ENCODE measurements around the gene FLAD1. TPM values are rescaled to one million over a fixed set of nuclear protein-coding genes. Genes with fewer than 3 reads are reported as not detected.
A peak's percentile ranks its signal among the peaks of the same experiment; 100 is the strongest.

The FLAD1 gene
- total and polyA plus RNA-seq, 12 donors, result 21.6 to 65.5 (median 30.8) TPM

GRCh38 chr1:154938604-154939399, 44.3 kb upstream of the FLAD1 start:
- H3K4me1 ChIP-seq (replicated peaks in 1 of 2), result peaks cover 36 to 64% of the 10 kb centered on the region in 2 donors
- peak in 1 of 6 experiments; percentile 10 for TF ChIP-seq CTCF (IDR thresholded peaks at IDR 0.05)
- TF ChIP-seq POLR2A (IDR thresholded peaks at IDR 0.05), result no peak
- WGBS, 4 donors, result 70 to 79% (median 75%) methylated on average over 7 of the region's 7 CpGs
- no peaks in the 10 kb centered on the region for H3K9me3 ChIP-seq (replicated peaks in 1 of 3)
- intact Hi-C loops (cut with DNase I), result no loop called here
- H3K4me3 ChIP-seq, result no peak overlapping the region
- no peaks in the 10 kb centered on the region for H3K27me3 ChIP-seq
- H3K36me3 ChIP-seq (replicated peaks in 1 of 2), result no peaks in the 10 kb centered on the region
- peak in 3 of 7 donors; percentile 60 to 72 (median 72) for DNase-seq
- peak overlapping the region in 4 of 5 donors; percentile 95 to 99 (median 98) for H3K27ac ChIP-seq

DNA sequence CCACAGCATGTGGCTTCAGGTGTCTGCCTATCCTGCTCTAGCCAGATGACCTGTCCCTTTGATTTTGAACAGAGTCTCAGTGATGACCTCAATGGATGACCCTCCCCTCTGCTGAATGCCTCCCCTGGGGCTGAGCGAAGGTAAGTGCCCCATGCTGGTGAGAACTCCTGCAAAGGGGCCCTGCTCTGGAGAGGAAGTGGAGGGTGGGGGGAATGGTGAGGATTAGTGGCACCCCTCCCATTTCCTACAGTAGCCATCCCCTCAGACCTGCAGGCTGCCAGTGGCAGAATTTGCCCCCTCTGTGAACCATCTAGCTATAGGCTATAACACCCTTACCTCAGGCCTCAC, 43.0 kb upstream of the FLAD1 start:
- no peak for DNase-seq
- TF ChIP-seq CTCF (IDR thresholded peaks at IDR 0.05), result no peak
- TF ChIP-seq POLR2A (IDR thresholded peaks at IDR 0.05), result no peak
- no peaks in the 10 kb centered on the region for H3K9me3 ChIP-seq (replicated peaks in 1 of 3)
- H3K27ac ChIP-seq, result peak overlapping the region in 2 of 5 donors; percentile 82 to 91
- no peak overlapping the region for H3K4me3 ChIP-seq
- intact Hi-C loops (cut with DNase I), result no loop called here
- H3K27me3 ChIP-seq, result no peaks in the 10 kb centered on the region
- WGBS, 4 donors, result 80 to 100% (median 93%) methylated on average over 1 of the region's 1 CpG
- H3K4me1 ChIP-seq (replicated peaks in 1 of 2), result peaks cover 48 to 75% of the 10 kb centered on the region in 2 donors
- H3K36me3 ChIP-seq (replicated peaks in 1 of 2), result peaks cover 0 to 5% of the 10 kb centered on the region in 2 donors

DNA sequence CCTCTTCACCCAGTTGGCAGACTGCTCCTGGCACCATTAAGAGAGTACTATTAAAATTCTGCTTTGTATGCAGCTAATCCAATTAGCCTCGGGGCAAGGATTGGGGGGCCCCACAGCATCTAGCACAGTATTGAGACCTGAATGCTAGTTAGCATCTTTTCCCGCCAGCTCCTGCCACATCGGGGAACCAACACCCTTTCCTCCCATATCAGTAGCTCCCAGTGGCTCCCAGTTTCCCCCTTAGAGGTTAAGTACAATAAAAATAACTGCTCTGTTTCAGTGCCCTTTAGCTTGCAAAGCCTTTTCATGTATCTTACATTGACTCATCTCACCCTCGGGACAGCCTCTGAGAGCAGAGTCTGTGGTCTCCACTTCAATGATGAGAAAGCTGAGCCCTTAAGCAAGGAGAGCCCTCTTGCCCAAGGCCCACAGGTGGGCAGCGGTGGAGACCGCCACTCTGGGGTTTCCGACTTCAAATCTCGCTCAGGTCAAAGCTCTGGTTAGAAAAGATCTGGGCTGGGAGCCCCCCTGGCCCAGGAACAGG, 42.4 kb upstream of the FLAD1 start:
- no peak for DNase-seq
- no peak for TF ChIP-seq CTCF (IDR thresholded peaks at IDR 0.05)
- no peak for TF ChIP-seq POLR2A (IDR thresholded peaks at IDR 0.05)
- intact Hi-C loops (cut with DNase I), result no loop called here
- Histone ChIP-seq H3K27ac (peak overlapping the region in 4 of 5 donors; percentile 27 to 91 (median 73)), H3K4me1 (replicated peaks in 1 of 2) (peaks cover 47 to 72% of the 10 kb centered on the region in 2 donors), H3K9me3 (replicated peaks in 1 of 3) (no peaks in the 10 kb centered on the region), H3K4me3 (no peak overlapping the region), H3K27me3 (no peaks in the 10 kb centered on the region), H3K36me3 (replicated peaks in 1 of 2) (peaks cover 0 to 10% of the 10 kb centered on the region in 2 donors)
- WGBS, 4 donors, result 56 to 66% (median 62%) methylated on average over 6 to 8 of the region's 8 CpGs

DNA sequence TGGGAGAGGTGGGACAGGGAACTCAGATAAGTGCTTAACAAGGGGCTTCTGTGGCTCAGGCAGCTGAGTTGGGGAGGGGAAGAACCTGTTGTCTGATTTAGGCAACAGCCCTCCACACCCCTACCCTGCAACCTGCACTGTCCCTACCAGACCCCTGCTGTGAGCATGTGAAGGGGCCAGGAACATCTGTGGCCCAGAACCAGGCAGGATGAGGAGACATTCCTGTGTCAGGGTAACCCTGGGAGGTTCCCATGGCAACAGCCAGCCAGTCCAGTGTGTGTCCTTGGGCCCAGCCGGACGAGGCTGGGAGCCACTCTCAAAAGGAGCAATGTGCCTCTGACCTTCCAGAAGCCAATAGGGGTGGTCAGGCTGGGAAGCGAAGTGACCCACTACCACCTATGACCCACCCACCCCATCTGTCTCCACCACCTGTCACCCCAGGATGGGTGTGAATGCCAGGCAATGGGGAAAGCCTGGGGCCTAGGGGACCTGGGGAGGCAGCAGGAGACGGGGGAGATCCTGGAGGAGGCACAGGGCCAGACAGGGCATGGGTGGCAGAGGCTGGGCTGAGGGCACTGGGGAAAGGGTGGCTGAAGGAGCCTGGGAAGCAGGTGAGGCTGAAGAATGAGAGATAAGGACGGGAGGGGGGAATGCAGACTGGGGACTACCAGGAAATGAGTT, 41.7 kb upstream of the FLAD1 start:
- H3K4me3 ChIP-seq, result no peak overlapping the region
- DNase-seq, result peak; percentile 87 to 96 (median 95)
- TF ChIP-seq POLR2A (IDR thresholded peaks at IDR 0.05), result peak in 1 of 2 donors; percentile 17
- no peak for TF ChIP-seq CTCF (IDR thresholded peaks at IDR 0.05)
- H3K36me3 ChIP-seq (replicated peaks in 1 of 2), result peaks cover 0 to 16% of the 10 kb centered on the region in 2 donors
- peaks cover 42 to 68% of the 10 kb centered on the region in 2 donors for H3K4me1 ChIP-seq (replicated peaks in 1 of 2)
- H3K9me3 ChIP-seq (replicated peaks in 1 of 3), result no peaks in the 10 kb centered on the region
- H3K27ac ChIP-seq, result peak overlapping the region; percentile 34 to 91 (median 82)
- no peaks in the 10 kb centered on the region for H3K27me3 ChIP-seq
- WGBS, 4 donors, result 29 to 34% (median 33%) methylated on average over 5 of the region's 5 CpGs
- intact Hi-C loops (cut with DNase I), result no loop called here

Measured in adrenal gland (tissue), 12 donors.